Measurements from ENCODE around the gene FOXB1. TPM values are rescaled to one million over a fixed set of nuclear protein-coding genes. Genes with fewer than 3 reads are reported as not detected.

Gene FOXB1
- total RNA-seq, 1 experiment from 2014 or later = 10.8 TPM

DNA sequence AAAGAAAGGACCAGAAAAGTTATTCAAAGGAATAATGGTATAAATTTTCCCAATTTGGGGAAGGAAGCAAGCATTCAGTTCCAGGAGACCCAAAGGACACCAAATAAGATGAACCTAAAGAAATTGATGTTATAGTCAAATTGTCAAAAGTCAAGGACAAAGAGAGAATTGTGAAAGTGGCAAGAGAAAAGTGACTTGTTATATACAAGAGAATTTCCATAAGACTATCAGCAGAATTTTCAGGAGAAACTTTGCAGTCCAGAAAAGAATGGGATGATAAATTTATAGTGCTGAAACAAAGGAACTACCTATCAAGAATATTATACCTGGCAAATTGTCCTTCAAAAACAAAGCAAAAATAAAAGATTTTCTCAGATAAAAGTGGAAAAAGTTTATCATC is 43.8 kb upstream of the FOXB1 start (continued):
- TF ChIP-seq, protein P1, sequence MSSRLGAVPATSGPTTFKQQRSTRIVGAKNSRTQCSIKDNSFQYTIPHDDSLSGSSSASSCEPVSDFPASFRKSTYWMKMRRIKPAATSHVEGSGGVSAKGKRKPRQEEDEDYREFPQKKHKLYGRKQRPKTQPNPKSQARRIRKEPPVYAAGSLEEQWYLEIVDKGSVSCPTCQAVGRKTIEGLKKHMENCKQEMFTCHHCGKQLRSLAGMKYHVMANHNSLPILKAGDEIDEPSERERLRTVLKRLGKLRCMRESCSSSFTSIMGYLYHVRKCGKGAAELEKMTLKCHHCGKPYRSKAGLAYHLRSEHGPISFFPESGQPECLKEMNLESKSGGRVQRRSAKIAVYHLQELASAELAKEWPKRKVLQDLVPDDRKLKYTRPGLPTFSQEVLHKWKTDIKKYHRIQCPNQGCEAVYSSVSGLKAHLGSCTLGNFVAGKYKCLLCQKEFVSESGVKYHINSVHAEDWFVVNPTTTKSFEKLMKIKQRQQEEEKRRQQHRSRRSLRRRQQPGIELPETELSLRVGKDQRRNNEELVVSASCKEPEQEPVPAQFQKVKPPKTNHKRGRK (CRISPR knock-in tag; IDR thresholded peaks at IDR 0.05; ENCODE audit: borderline replicate concordance) = no peak

DNA sequence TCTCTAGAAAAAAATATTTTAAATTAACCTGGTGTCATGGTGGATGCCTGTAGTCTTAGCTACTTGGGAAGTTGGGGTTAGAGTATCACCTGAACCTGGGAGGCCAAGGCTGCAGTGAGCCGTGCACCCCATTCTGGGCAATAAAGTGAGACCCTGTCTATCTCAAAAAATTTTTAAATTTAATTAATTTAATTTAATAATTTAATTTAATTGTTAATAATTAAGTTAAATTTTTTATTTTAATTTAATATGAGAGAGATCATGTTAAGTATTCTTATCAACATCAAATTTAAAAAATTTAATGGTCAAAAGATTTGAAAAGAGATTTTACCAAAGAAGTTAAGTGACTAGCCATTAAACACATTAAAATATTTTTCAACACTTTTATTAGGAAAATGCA is 40.8 kb upstream of the FOXB1 start:
- DNase-seq (ENCODE audit: low spot score) (no peak), ATAC-seq (no peak)
- H3K27me3 Mint-ChIP-seq (ENCODE audit: low read depth) = peaks cover 5% of the 10 kb centered on the region; the same call in 1 of the 2 replicates
- POLR2A ChIA-PET = no interaction called here
- no peaks in the 10 kb centered on the region for H3K4me1 Mint-ChIP-seq
- CTCF ChIA-PET = no interaction called here
- H3K4me3 Mint-ChIP-seq = no peak overlapping the region
- H3K27ac Mint-ChIP-seq = no peak overlapping the region
- H3K36me3 Mint-ChIP-seq = peaks cover 34% of the 10 kb centered on the region
- H3K9me3 Mint-ChIP-seq = peaks cover 46% of the 10 kb centered on the region
- TF ChIP-seq FOXP1 (CRISPR knock-in tag; IDR thresholded peaks at IDR 0.05; ENCODE audit: borderline replicate concordance) (no peak), MXD4 (CRISPR knock-in tag; IDR thresholded peaks at IDR 0.05; ENCODE audit: borderline replicate concordance) (no peak), CREB1 (CRISPR knock-in tag; IDR thresholded peaks at IDR 0.05) (no peak), HMGA2 (CRISPR knock-in tag; IDR thresholded peaks at IDR 0.05) (peak; percentile 93), TP53 (CRISPR knock-in tag; IDR thresholded peaks at IDR 0.05) (no peak)
- TF ChIP-seq, protein P2, sequence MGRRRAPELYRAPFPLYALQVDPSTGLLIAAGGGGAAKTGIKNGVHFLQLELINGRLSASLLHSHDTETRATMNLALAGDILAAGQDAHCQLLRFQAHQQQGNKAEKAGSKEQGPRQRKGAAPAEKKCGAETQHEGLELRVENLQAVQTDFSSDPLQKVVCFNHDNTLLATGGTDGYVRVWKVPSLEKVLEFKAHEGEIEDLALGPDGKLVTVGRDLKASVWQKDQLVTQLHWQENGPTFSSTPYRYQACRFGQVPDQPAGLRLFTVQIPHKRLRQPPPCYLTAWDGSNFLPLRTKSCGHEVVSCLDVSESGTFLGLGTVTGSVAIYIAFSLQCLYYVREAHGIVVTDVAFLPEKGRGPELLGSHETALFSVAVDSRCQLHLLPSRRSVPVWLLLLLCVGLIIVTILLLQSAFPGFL (CRISPR knock-in tag; IDR thresholded peaks at IDR 0.05; ENCODE audit: borderline replicate concordance) = no peak

DNA sequence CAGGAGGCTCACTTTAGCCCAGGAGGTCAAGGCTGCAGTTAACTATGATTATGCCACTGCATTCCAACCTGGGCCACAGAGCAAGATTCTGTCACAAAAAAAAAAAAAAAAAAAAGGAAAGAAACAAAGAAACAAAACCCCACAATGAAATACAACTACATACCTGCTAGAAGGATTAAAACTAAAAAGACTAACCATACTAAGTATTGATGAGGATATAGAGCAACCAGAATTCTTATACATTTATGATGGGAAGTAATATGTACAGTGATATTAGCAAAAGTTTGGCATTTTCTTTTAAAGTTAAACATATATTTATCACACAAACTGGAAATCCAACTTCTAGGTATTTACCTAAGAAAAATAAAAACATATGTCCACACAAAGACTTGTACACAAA is 40.2 kb upstream of the FOXB1 start:
- peaks cover 5% of the 10 kb centered on the region; the same call in 1 of the 2 replicates for H3K27me3 Mint-ChIP-seq (ENCODE audit: low read depth)
- ATAC-seq = no peak

DNA sequence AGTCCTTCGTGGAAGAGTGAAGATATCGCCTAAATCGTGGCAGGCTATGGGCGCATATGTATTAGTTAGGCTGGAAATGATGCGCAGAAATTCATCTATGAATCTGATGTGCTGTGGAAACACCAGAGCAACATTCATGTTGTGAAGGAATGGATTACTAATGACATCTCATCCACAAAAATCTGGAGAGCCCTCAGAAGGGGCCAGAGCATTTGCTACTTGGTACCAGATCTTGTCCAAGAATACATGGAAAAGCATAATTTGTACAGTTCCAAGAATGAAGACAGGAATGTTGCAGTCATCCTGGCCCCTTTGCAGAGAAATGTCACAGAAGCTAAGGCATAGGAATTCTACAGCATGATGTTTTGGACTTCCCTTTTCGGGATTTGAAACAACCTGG is 38.4 kb upstream of the FOXB1 start:
- Mint-ChIP-seq H3K27me3 (ENCODE audit: low read depth) (no peaks in the 10 kb centered on the region), H3K27ac (no peak overlapping the region), H3K36me3 (peaks cover 22% of the 10 kb centered on the region), H3K4me3 (no peak overlapping the region), H3K9me3 (peaks cover 28% of the 10 kb centered on the region), H3K4me1 (no peaks in the 10 kb centered on the region)
- ChIA-PET CTCF (no interaction called here), POLR2A (no interaction called here)
- ATAC-seq = no peak
- DNase-seq (ENCODE audit: low spot score) = no peak
- TF ChIP-seq ELF4 (CRISPR knock-in tag; IDR thresholded peaks at IDR 0.05; ENCODE audit: low read depth) = no peak
- TF ChIP-seq, protein P3, sequence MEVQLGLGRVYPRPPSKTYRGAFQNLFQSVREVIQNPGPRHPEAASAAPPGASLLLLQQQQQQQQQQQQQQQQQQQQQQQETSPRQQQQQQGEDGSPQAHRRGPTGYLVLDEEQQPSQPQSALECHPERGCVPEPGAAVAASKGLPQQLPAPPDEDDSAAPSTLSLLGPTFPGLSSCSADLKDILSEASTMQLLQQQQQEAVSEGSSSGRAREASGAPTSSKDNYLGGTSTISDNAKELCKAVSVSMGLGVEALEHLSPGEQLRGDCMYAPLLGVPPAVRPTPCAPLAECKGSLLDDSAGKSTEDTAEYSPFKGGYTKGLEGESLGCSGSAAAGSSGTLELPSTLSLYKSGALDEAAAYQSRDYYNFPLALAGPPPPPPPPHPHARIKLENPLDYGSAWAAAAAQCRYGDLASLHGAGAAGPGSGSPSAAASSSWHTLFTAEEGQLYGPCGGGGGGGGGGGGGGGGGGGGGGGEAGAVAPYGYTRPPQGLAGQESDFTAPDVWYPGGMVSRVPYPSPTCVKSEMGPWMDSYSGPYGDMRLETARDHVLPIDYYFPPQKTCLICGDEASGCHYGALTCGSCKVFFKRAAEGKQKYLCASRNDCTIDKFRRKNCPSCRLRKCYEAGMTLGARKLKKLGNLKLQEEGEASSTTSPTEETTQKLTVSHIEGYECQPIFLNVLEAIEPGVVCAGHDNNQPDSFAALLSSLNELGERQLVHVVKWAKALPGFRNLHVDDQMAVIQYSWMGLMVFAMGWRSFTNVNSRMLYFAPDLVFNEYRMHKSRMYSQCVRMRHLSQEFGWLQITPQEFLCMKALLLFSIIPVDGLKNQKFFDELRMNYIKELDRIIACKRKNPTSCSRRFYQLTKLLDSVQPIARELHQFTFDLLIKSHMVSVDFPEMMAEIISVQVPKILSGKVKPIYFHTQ (CRISPR knock-in tag; IDR thresholded peaks at IDR 0.05) = no peak
- TF ChIP-seq NFATC4 (CRISPR knock-in tag; IDR thresholded peaks at IDR 0.05) = no peak
- no peak for TF ChIP-seq ZNF138 (CRISPR knock-in tag; conservative IDR thresholded peaks at IDR 0.05)
- no peak for TF ChIP-seq TCF7 (CRISPR knock-in tag; IDR thresholded peaks at IDR 0.05; ENCODE audit: low read depth)

More for the DNA sequence above, 40.2 kb upstream of the FOXB1 start:
- DNase-seq (ENCODE audit: low spot score) = no peak
- Mint-ChIP-seq H3K9me3 (peaks cover 43% of the 10 kb centered on the region), H3K4me1 (no peaks in the 10 kb centered on the region), H3K36me3 (peaks cover 34% of the 10 kb centered on the region), H3K4me3 (no peak overlapping the region), H3K27ac (no peak overlapping the region)
- ChIA-PET POLR2A (interaction anchor here (0.6 kb wide), 2 partner anchors 30 to 180 kb away, joined by 6 read pairs; no protein-coding TSS in a partner anchor), CTCF (interaction anchor here (0.7 kb wide), 1 partner anchor 558 kb away, joined by 3 read pairs; no protein-coding TSS in a partner anchor)
- TF ChIP-seq ZNF263 (CRISPR knock-in tag; IDR thresholded peaks at IDR 0.05; ENCODE audit: low read depth) = no peak
